Liver (tissue), 9 donors: ENCODE data around the gene COX19. TPM values are rescaled to one million over a fixed set of nuclear protein-coding genes. Genes with fewer than 3 reads are reported as not detected.

ENCODE experiments used
- DNase-seq: peaks from one replicate; pipeline ENCODE4 v3.0.0-alpha.2; 2017; ENCODE audit warnings: low spot score
- H3K27ac ChIP-seq, 2 donors: one replicate each; pipeline ENCODE4 v1.7.0; 2013; ENCODE audit warnings: inconsistent platforms in 2 of 2, low read length in 2 of 2, control low read depth in 1 of 2, low read depth in 1 of 2, mild to moderate bottlenecking in 1 of 2
- H3K27me3 ChIP-seq, 4 donors: one replicate each; pipeline versions ENCODE4 v1.6.1 to v1.7.0; 2013; ENCODE audit warnings: low read length in 3 of 4, inconsistent platforms in 1 of 4, mild to moderate bottlenecking in 1 of 4, moderate library complexity in 1 of 4; ENCODE audit not compliant: control insufficient read depth in 4 of 4, insufficient read depth in 4 of 4
- H3K36me3 ChIP-seq, 4 donors: one replicate each; pipeline versions ENCODE4 v1.6.1 to v1.7.0; 2013; ENCODE audit warnings: low read length in 3 of 4, mild to moderate bottlenecking in 3 of 4, low read depth in 1 of 4, moderate library complexity in 1 of 4; ENCODE audit not compliant: control insufficient read depth in 4 of 4, insufficient read depth in 3 of 4
- H3K4me1 ChIP-seq, 4 donors: one replicate each; pipeline versions ENCODE4 v1.6.1 to v1.7.0; 2013; ENCODE audit warnings: low read length in 3 of 4, mild to moderate bottlenecking in 3 of 4, moderate library complexity in 1 of 4; ENCODE audit not compliant: control insufficient read depth in 4 of 4, insufficient read depth in 4 of 4
- H3K4me3 ChIP-seq, 3 donors: one replicate each; pipeline versions ENCODE4 v1.6.1 to v1.7.0; 2013; ENCODE audit warnings: low read length in 3 of 3, control low read depth in 1 of 3, low read depth in 1 of 3, mild to moderate bottlenecking in 1 of 3
- H3K9ac ChIP-seq, 2 donors: one replicate each; pipeline ENCODE4 v1.7.0; 2013; ENCODE audit warnings: low read length in 2 of 2, mild to moderate bottlenecking in 2 of 2, moderate library complexity in 2 of 2, control low read depth in 1 of 2, low read depth in 1 of 2
- H3K9me3 ChIP-seq, 4 donors: one replicate each; pipeline versions ENCODE4 v1.6.1 to v1.7.0; 2013; ENCODE audit warnings: low read length in 3 of 4; ENCODE audit not compliant: control insufficient read depth in 4 of 4
- EGR1 ChIP-seq, 2 donors: IDR thresholded peaks; 2 replicates each; pipeline ENCODE4 v1.6.1; 2016 to 2018; ENCODE audit warnings: antibody characterized with exemption in 2 of 2, low read depth in 2 of 2
- FOXA1 ChIP-seq: IDR thresholded peaks from 2 replicates; pipeline ENCODE4 v1.6.1; 2016; ENCODE audit warnings: antibody characterized with exemption
- FOXA2 ChIP-seq: IDR thresholded peaks from 2 replicates; pipeline ENCODE4 v1.6.1; 2016; ENCODE audit warnings: antibody characterized with exemption
- GABPA ChIP-seq, 2 donors: IDR thresholded peaks in 1 of 2; conservative IDR thresholded peaks in 1 of 2; 2 replicates each; pipeline ENCODE4 v1.6.1; 2016; ENCODE audit warnings: antibody characterized with exemption in 2 of 2, mild to moderate bottlenecking in 1 of 2, moderate library complexity in 1 of 2
- HNF4A ChIP-seq, 2 donors: conservative IDR thresholded peaks; 2 replicates each; pipeline ENCODE4 v1.6.1; 2016; ENCODE audit warnings: antibody characterized with exemption in 2 of 2, mild to moderate bottlenecking in 2 of 2
- HNF4G ChIP-seq: IDR thresholded peaks from 2 replicates; pipeline ENCODE4 v1.6.1; 2016; ENCODE audit warnings: antibody characterized with exemption
- JUND ChIP-seq, 2 donors: IDR thresholded peaks; 2 replicates each; pipeline ENCODE4 v1.6.1; 2016; ENCODE audit warnings: antibody characterized with exemption in 2 of 2
- NR2F2 ChIP-seq: IDR thresholded peaks from 2 replicates; pipeline ENCODE4 v1.6.1; 2016; ENCODE audit warnings: antibody characterized with exemption
- RAD21 ChIP-seq, 2 donors: IDR thresholded peaks; 2 replicates each; pipeline ENCODE4 v1.6.1; 2016; ENCODE audit warnings: antibody characterized with exemption in 2 of 2, mild to moderate bottlenecking in 2 of 2
- RXRA ChIP-seq, 2 donors: IDR thresholded peaks; 2 replicates each; pipeline ENCODE4 v1.6.1; 2017 to 2018; ENCODE audit warnings: antibody characterized with exemption in 2 of 2, mild to moderate bottlenecking in 1 of 2
- SP1 ChIP-seq: IDR thresholded peaks from 2 replicates; pipeline ENCODE4 v1.6.1; 2018; ENCODE audit warnings: antibody characterized with exemption, mild to moderate bottlenecking
- TAF1 ChIP-seq: conservative IDR thresholded peaks from 2 replicates; pipeline ENCODE4 v1.6.1; 2016; ENCODE audit warnings: antibody characterized with exemption, mild to moderate bottlenecking
- YY1 ChIP-seq: IDR thresholded peaks from 2 replicates; pipeline ENCODE4 v1.6.1; 2016; ENCODE audit warnings: antibody characterized with exemption, mild to moderate bottlenecking
- WGBS: extraction: QIAGEN DNeasy Blood & Tissue Kit; methylation state at CpG from one replicate; pipeline ENCODE4 v1.1.7; 2013; 5-methylcytosine and 5-hydroxymethylcytosine counted together
- polyA plus RNA-seq, 2 donors: library from polyadenylated mRNA; stranded (reverse) in 1 of 2; unstranded in 1 of 2; fragments of 200-250 nt in 1 of 2; fragments of >200 nt in 1 of 2; fragmentation: Nextera tagmentation in 1 of 2; extraction: Ambion mirVana in 1 of 2; gene quantifications; one replicate each; pipeline versions ENCODE4 v1.2.1 to v1.2.3, GENCODE V29; 2013 to 2015
- total RNA-seq, 2 donors: library from RNA; depleted of rRNA; stranded (reverse); fragments of >200 nt; gene quantifications; one replicate each; pipeline ENCODE4 v1.2.3, GENCODE V29; 2014
- TF ChIP-seq, protein P1 (sequence below): IDR thresholded peaks from 2 replicates; pipeline ENCODE4 v1.6.1; 2016; ENCODE audit warnings: antibody characterized with exemption
- TF ChIP-seq, protein P2 (sequence below): IDR thresholded peaks from 2 replicates; pipeline ENCODE4 v1.6.1; 2016; ENCODE audit warnings: antibody characterized with exemption
- TF ChIP-seq, protein P3 (sequence below): IDR thresholded peaks from 2 replicates; pipeline ENCODE4 v1.6.1; 2016; ENCODE audit warnings: antibody characterized with exemption, mild to moderate bottlenecking
- TF ChIP-seq, protein P4 (sequence below): fragments of 150-350 bp; IDR thresholded peaks from 2 replicates; pipeline ENCODE4 v1.5.1; 2017; ENCODE audit warnings: improper control_type of control experiment, low read depth, low read length; ENCODE audit not compliant: missing input control
- donor health status: healthy.
- donor health status: healthy.
- donor health status: healthy.
- donor health status: healthy.
- donor health status: healthy.

COX19 gene
- total and polyA plus RNA-seq, 4 donors = 2.2 to 9.8 (median 4.8) TPM

DNA sequence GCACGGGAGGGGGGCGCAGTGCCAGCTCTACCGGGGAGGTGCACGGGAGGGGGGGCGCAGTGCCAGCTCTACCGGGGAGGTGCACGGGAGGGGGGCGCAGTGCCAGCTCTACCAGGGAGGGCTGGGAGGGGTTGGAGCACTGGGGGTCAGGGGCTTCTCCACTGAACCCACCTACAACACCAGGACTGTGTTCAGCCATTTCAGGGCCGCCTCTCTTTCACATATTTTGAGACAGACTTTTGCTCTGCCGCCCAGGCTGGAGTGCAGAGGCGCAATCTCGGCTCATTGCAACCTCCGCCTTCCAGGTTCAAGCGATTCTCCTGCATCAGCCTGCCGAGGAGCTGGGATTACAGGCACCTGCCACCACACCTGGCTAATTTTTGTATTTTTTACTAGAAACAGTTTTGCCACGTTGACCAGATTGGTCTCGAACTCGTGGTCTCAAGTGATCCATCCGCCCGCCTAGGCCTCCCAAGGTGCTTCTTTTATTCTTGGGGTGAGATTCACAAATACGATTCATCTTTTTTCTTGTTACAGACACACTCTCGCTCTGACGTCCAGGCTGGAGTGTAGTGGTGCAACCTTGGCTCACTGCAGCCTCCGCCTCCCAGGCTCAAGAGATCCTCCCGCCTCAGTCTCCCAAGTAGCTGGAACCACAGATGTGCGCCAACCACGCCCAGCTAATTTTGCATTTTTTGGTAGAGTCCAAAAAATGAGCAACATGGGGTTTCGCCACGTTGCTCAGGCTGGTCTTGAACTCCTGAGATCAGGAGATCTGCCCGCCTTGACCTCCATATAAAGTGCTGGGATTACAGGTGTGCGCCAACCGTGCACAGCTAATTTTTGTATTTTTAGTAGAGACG, 57.9 kb downstream of the COX19 start:
- Histone ChIP-seq H3K9ac (no peak overlapping the region), H3K27ac (no peak overlapping the region), H3K4me1 (no peaks in the 10 kb centered on the region), H3K9me3 (no peaks in the 10 kb centered on the region), H3K36me3 (no peaks in the 10 kb centered on the region), H3K4me3 (no peak overlapping the region), H3K27me3 (no peaks in the 10 kb centered on the region)
- TF ChIP-seq NR2F2 (no peak), GABPA (IDR thresholded peaks at IDR 0.05 in 1 of 2, conservative IDR thresholded peaks at IDR 0.05 in 1 of 2) (no peak), HNF4G (no peak), EGR1 (IDR thresholded peaks at IDR 0.05; ENCODE audit: low read depth in 2 of 2) (no peak), RXRA (IDR thresholded peaks at IDR 0.05) (no peak), SP1 (no peak), FOXA1 (no peak), YY1 (no peak), JUND (IDR thresholded peaks at IDR 0.05) (no peak), RAD21 (IDR thresholded peaks at IDR 0.05) (no peak), TAF1 (no peak), HNF4A (conservative IDR thresholded peaks at IDR 0.05) (no peak), FOXA2 (no peak)
- TF ChIP-seq, protein P1, sequence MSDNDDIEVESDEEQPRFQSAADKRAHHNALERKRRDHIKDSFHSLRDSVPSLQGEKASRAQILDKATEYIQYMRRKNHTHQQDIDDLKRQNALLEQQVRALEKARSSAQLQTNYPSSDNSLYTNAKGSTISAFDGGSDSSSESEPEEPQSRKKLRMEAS = no peak
- TF ChIP-seq, protein P2, sequence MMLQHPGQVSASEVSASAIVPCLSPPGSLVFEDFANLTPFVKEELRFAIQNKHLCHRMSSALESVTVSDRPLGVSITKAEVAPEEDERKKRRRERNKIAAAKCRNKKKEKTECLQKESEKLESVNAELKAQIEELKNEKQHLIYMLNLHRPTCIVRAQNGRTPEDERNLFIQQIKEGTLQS = no peak
- TF ChIP-seq, protein P3, sequence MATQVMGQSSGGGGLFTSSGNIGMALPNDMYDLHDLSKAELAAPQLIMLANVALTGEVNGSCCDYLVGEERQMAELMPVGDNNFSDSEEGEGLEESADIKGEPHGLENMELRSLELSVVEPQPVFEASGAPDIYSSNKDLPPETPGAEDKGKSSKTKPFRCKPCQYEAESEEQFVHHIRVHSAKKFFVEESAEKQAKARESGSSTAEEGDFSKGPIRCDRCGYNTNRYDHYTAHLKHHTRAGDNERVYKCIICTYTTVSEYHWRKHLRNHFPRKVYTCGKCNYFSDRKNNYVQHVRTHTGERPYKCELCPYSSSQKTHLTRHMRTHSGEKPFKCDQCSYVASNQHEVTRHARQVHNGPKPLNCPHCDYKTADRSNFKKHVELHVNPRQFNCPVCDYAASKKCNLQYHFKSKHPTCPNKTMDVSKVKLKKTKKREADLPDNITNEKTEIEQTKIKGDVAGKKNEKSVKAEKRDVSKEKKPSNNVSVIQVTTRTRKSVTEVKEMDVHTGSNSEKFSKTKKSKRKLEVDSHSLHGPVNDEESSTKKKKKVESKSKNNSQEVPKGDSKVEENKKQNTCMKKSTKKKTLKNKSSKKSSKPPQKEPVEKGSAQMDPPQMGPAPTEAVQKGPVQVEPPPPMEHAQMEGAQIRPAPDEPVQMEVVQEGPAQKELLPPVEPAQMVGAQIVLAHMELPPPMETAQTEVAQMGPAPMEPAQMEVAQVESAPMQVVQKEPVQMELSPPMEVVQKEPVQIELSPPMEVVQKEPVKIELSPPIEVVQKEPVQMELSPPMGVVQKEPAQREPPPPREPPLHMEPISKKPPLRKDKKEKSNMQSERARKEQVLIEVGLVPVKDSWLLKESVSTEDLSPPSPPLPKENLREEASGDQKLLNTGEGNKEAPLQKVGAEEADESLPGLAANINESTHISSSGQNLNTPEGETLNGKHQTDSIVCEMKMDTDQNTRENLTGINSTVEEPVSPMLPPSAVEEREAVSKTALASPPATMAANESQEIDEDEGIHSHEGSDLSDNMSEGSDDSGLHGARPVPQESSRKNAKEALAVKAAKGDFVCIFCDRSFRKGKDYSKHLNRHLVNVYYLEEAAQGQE = no peak
- TF ChIP-seq, protein P4, sequence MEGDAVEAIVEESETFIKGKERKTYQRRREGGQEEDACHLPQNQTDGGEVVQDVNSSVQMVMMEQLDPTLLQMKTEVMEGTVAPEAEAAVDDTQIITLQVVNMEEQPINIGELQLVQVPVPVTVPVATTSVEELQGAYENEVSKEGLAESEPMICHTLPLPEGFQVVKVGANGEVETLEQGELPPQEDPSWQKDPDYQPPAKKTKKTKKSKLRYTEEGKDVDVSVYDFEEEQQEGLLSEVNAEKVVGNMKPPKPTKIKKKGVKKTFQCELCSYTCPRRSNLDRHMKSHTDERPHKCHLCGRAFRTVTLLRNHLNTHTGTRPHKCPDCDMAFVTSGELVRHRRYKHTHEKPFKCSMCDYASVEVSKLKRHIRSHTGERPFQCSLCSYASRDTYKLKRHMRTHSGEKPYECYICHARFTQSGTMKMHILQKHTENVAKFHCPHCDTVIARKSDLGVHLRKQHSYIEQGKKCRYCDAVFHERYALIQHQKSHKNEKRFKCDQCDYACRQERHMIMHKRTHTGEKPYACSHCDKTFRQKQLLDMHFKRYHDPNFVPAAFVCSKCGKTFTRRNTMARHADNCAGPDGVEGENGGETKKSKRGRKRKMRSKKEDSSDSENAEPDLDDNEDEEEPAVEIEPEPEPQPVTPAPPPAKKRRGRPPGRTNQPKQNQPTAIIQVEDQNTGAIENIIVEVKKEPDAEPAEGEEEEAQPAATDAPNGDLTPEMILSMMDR = no peak
- DNase-seq = no peak
- 84% methylated on average over 29 of the region's 33 CpGs for WGBS
